Measurements from ENCODE around the gene BCAS3.

DNA sequence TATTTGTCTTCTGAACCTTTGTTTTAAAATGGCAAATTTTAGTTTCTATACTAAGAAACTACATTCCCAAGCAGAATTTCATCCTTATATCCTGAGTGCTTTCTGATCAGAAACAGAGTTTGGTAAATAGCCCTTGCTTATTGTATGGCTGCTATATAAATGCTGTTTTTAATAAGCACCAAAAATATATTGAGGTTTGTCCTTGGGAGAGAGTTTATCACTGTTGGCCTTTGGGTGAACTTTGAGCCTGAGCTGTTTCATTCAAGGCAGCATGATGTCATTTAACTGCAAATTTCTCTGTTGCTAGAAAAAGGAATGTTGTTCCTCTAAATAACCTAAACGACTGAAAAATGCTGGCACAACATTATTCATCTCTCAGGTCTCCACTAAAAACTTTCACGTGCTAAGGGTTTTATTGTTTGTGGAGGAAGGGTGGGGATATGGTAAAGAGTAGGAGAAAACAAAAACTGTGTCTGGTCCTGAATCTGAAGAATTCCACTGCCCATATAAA lies 387.7 kb downstream of the BCAS3 start:
- TF ChIP-seq, protein P1, sequence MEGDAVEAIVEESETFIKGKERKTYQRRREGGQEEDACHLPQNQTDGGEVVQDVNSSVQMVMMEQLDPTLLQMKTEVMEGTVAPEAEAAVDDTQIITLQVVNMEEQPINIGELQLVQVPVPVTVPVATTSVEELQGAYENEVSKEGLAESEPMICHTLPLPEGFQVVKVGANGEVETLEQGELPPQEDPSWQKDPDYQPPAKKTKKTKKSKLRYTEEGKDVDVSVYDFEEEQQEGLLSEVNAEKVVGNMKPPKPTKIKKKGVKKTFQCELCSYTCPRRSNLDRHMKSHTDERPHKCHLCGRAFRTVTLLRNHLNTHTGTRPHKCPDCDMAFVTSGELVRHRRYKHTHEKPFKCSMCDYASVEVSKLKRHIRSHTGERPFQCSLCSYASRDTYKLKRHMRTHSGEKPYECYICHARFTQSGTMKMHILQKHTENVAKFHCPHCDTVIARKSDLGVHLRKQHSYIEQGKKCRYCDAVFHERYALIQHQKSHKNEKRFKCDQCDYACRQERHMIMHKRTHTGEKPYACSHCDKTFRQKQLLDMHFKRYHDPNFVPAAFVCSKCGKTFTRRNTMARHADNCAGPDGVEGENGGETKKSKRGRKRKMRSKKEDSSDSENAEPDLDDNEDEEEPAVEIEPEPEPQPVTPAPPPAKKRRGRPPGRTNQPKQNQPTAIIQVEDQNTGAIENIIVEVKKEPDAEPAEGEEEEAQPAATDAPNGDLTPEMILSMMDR (IDR thresholded peaks at IDR 0.05 in 4 of 5, conservative IDR thresholded peaks at IDR 0.05 in 1 of 5): no peak
- TF ChIP-seq POLR2A (IDR thresholded peaks at IDR 0.05): no peak
